GM21528 (cell line): ENCODE results near the gene DGKQ.
"Not testable (repeated sequence)": the region's sequence is repeated elsewhere in the genome, so short reads cannot be mapped to it uniquely, and the experiment has no call there.

Experiments
- ATAC-seq: cut with Tn5 transposase; IDR thresholded peaks from one replicate; pipeline ENCODE4 v1.9.1; 2021; ENCODE audit warnings: mild to moderate bottlenecking, moderate library complexity; ENCODE audit not compliant: unreplicated experiment, low FRiP score

DGKQ gene

DNA sequence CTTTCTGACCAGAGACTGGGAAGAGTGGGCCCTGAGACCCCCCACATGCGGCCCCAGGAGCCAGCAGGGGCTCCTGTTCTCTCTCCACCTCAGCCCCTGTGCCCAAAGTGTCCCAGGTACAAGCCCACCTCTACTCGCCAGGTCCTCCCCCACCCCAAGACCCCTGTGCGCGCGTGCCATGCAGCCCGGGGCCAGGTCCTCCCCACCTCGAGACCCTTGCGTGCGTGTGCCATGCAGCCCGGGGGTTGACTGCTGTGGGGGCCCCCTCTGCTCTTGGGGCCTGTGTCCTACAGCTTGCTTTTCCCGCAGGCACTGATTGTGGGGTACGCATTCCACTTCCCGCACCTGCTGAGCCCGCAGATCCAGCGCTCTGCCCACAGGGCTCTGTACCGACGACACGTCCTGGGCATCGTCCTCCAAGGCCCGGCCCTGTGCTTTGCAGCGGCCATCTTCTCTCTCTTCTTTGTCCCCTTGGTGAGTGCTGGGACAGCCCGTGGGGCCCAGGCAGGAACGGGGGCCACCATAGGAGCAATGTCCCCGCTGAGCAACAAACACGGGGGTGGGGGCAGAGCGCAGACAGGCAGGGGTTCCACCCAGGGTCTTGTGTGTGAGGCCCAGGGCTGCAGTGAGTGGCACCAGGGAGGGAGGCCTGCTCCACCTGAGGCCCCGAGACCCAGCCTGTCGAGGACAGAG lies 20.3 kb downstream of the DGKQ start:
- ATAC-seq: no peak

DNA sequence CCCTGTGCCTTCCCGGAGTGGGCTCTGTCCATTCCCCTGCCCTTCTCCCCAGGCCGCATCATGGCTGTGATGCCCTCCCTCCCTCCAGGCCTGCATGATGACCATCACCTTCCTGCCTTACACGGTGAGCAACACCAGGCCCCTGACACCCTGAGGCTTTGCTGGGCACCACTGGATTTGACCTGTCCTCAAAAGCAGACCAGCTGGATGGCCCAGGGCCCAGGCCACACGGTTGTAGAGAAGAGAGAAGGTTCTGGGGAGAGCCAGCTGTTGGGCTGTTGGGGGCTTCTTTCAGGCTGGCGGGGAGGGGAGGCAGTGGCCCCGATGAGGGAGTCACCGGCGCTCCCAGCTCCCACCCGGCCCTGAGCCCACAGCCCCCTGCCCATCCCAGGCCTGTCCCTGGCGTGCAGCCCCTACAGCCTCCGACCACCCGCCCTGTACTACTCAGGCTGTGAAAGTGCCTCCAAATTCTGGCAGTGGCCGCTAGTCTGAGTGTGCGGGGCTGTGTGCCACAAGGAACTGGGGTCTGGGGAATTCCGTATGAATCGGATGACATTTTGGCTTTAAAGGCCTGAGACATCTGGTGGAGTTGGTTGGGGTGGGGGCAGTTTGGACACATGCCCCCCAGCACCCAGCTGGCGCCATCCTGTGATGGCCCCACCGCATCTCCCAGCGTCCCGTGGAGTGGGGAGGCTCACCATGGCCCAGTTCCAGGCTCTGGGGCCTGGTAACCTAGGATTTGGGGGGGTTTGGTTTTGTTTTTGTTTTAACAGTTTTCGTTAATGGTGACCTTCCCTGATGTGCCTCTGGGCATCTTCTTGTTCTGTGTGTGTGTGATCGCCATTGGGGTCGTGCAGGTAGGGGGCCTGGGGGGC lies 21.5 kb downstream of the DGKQ start:
- no peak for ATAC-seq

DNA sequence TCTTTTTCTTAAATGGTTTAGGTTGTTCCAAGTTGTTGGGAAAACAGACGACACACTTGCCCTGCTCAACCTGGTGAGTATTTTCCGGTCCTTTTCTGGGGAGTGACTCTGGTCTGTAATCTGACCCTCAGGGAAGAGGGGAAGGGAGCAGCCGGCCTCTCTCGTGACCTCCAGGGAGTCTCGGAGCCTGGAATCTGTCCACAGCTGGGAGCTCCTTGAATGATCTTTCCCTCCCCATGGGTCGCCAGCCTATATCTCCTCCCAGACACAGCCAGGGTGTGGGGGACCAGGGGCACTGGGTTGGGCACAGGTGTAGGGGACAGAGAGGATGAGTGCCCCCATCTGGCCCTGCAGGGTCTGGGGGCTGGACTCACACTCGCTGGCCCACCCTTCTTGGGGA lies 22.2 kb downstream of the DGKQ start:
- no peak for ATAC-seq

DNA sequence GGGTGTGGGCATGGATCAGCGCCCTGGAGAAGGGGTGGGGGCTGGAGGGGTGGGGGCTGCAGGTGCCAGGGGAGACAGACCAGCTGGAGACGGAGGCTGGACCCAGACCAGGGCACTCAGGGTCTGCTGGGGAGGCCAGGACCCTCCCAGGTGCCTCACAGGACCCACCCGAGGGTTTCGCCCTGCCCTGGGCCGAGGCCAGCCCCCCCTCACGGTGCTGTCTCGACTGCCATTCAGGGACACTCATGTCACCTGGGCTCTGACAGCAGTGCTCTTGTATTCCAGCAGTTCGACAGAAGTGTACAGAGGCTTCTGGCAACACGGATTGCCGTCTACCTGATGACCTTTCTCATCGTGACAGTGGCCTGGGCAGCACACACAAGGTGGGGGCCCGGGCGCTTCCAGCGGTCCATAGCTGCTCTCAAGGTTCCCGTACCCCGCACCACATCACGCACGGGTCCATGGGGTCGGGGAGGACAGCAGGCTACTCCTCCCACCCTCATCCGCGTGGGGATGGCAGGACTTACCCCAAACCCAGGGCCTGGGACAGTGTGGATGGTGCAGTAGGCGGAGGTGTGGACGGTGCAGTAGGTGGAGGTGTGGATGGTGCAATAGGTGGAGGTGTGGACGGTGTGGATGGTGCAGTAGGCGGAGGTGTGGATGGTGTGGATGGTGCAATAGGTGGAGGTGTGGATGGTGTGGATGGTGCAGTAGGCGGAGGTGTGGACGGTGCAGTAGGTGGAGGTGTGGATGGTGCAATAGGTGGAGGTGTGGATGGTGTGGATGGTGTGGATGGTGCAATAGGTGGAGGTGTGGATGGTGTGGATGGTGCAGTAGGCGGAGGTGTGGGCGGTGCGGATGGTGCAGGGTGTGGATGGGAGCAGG lies 23.0 kb downstream of the DGKQ start:
- ATAC-seq: no peak

DNA sequence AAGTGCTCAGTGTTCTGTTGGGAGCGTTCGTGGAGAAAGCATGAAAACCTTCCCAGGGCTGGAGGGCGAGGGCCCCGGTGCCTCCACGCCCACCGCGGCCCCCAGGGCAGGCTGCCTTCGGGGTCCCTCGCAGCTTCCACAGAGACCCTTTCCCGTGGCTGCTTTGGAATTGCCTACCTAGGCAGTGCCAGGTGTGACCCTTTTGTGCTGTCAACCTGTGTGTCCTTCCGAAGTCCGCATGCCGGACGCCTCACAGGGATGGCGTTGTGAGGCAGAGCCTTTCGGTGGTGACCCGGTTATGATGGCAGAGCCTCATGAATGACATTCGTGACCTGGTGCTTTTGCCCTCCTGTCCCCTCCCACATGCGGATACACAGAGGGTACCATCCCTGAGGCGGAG lies 23.7 kb downstream of the DGKQ start:
- ATAC-seq: no peak

DNA sequence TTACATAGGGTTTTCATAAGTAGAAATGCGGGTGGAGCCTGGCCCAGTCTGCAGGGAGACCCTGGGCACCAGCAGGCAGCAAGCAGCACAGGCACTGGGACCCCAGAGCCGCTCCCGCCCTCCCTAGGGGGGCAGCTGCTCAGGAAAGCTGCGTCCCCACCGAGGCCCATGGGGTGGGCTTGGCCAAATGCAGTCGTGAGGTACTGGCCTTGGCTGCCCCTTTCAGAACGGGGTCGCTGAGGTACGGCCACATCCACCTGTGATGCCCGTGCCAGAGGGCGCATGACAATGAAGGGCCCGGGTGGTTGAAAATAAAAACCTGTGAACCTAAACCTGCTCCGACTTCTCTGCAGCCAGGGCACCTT lies 24.5 kb downstream of the DGKQ start:
- no peak for ATAC-seq

DNA sequence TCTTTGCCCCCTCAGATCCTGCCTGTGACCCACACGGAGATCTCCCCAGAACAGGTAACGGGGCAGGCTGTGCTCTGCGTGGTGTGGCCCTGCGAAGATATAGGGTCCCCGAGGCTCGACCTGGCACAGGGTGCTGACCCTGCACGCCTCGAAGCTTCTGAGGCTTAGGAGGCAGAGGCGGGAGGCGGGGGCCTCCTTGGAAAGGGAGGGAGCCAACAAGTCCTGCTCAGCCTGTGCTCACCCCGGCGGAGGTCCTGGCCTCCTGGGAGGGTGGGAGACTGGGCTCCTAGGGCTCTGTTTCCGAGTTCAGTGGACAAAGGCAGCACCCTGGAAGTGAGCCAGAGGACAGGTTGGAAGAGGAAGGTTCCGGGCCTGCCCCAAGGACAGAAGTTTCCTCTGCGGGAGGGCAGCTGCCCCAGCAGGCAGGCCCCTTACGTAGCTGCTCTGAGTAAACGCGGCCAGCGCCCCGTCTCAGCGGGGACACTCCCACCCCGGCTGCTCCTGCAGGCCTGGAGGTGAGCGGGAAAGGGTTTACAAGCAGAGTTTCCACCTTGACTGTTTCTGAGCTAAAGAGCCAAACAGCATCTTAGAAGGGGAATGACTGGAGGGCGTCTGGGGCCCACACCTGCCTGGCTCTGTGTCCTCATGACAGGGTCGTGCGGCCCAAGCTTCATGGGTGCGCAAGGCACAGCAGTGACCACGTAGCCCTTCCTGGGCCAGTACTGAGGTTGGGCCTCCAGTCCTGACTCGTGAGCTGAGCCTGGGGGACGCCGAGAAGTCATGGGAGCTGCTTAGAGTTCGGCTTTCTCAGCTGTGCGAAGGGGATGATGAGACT lies 25.1 kb downstream of the DGKQ start:
- ATAC-seq: no peak

DNA sequence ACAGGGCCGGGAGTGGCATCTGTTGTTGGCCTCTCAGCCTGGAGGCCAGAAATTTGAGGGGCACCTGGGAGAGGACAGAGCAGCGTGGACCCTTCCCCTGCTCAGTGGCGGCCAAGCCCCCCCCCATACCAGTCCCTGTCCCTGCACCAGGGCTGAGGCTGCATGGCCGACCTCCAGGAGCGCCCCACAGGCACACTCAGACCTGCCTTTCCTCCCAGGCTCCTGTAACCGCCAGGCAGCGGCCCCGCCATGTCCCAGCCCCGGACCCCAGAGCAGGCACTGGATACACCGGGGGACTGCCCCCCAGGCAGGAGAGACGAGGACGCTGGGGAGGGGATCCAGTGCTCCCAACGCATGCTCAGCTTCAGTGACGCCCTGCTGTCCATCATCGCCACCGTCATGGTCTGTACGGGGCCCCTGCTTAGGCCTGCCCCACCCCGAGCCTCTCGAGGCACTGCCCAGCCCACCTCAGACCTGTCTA lies 25.8 kb downstream of the DGKQ start:
- no peak for ATAC-seq

DNA sequence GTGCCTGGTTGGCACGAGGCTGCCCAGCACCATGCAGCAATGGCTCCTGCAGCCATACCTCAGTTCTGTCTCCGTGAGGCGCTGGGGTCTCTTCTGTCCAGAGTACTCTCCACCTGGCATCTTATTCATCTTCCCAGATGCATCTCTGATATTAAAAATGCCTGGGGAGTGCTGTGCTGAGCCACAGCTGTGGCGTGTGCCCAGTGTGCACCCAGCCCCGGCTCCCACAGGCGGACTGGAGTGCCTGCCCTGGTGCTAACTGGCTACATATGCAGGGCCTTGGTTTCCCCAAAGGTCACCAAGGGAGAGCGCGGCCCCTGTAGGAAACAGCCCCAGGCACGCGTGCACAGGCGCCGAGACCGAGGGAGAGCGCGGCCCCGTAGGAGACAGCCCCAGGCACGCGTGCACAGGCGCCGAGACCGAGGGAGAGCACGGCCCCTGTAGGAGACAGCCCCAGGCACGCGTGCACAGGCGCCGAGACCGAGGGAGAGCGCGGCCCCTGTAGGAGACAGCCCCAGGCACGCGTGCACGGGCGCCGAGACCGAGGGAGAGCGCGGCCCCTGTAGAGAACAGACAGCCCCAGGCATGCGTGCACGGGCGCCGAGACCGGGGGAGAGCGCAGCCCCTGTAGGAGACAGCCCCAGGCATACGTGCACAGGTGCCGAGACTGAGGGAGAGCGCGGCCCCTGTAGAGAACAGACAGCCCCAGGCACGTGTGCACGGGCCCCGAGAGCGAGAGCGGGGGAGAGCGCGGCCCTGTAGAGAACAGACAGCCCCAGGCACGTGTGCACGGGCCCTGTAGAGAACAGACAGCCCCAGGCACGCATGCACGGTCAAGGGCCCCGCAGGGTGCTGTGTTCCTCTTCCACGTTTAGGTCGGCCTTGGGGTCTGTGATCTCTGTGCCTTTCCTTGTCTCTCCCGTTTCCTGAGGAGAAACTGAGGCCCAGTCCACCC lies 26.6 kb downstream of the DGKQ start:
- ATAC-seq: no peak

DNA sequence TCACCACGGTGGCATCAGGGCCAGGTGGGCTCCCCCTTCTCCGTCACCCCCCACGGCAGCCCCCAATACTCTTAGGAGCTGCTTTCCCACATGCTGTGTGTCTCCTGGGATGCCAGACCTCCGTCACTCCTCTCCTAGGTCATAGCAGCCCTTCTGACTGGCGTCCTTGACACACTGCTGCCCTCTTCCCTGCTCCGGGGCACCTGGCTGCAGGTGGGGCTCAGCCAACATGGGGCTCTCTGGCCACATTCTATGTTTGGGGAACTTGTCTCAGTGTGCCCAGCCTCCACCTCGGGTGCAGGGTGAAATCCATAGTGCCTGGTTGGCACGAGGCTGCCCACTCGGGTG lies 27.3 kb downstream of the DGKQ start:
- no peak for ATAC-seq

DNA sequence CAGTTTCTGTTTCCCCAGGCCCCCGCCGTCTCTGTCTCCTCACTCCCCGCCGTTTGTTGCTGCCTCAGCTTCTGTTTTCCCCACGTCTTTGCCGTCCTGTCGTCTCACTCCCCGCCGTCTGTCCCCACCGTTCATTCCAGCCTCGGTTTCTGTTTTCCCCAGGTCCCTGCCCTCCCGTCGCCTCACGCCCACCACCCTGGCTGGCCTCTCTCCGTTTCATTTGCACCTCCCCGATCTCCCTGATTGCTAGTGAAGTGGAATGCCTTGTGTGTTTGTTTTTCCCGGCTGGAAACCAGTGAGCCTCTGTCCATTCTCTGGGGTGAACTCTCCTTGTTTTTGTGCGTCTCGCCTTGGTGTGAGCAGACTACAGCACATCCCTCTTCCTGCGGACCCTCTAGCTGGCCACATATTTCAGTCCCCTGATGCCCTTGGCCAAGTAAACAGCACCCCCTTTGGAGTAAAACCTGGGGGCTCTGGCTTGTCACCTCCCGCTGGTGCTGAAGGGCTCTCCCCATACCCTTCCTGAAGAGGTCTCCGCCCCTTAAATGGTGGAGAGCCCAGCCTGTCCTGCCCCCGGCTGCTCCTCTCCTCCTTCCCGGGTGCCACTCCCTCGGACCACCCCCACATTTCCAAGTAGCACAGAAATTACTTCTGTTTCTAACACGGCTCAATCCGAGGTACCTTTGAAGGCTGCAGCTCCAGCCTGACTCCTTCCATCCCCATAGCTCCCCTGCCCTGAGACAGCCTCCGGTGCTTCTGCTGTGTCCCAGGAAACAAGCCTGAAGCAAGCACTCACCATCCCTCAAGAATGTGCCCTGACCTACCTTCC lies 27.9 kb downstream of the DGKQ start:
- no peak for ATAC-seq

DNA sequence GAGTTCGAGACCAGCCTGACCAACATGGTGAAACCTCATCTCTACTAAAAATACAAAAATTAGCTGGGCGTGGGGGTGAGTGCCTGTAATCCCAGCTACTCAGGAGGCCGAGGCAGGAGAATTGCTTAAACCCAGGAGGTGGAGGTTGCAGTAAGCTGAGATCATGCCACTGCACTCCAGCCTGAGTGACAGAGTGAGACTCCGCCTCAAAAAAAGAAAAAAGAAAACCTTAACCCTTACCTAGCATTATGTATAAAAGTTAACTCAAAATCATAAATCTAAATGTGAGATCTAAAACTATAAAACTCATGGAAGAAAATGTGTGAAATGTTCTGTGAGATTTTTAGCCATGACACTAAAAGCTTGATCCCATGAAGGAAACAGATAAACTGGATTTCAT lies 33.9 kb downstream of the DGKQ start:
- not testable (repeated sequence) for ATAC-seq

DNA sequence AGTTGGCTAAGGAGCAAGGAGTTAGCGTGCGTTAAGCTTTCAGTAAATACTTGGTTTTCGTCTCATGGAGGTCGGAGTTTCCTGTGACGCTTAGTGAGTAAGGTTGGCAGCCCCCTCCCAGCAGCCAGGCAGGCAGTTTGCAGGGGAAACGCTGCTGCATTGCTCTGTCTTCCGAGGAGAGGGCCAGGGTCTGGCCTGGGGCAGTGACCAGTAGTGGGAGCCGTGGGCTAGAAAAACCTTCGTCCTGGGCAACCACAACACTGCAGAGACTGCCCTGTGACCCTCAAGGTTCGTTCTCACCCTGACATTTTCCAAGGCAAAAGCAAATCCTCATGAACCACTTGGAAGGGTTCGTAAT lies 40.7 kb downstream of the DGKQ start:
- no peak for ATAC-seq

DNA sequence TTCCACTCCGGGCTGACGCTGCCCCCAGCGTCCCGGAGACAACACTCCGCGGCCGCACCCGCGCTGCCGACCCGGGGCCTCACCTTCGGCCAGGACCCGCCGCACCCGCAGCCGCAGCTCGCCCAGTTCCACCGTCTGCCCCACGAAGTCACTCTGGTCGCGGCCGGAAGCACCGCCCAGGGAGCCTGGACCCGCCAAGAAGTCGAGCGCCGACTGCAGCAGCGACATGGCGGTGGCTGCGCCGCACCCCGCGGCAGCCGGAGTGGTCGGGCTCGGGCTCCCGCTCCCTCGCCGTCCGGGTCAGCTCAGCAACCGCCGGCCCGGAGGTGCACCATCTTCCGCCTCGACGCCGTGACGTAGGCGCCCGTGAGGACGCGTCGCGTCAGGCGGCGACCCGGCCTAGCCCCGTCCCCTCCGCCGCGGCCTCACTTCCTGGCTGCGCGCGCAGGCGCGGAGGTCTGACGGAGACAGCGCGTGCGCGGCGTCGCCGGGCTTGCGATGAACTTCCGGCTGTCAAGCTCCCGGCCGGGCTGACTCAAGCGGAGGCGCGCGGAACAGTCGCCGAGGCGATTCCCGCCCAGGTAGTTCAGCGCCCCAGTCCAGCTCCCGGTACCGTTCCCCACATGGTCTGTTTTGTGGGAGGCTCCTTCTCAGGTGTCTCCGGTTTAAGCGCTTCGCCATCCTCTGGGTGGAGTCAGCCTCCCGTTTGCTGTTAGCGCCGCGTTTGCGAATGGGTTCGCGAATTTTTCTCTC lies 41.2 kb downstream of the DGKQ start, which contains the start of the genes GAK and TMEM175:
TSS of gene GAK (minus strand) at position 357 of the 753 bp plus-strand sequence. CDS start at position 228, 129 bp downstream.
TSS of gene TMEM175 (plus strand) at position 501 of the 753 bp plus-strand sequence. CDS start 15,280 bp downstream, outside the sequence.
- ATAC-seq: peak; percentile 90

DNA sequence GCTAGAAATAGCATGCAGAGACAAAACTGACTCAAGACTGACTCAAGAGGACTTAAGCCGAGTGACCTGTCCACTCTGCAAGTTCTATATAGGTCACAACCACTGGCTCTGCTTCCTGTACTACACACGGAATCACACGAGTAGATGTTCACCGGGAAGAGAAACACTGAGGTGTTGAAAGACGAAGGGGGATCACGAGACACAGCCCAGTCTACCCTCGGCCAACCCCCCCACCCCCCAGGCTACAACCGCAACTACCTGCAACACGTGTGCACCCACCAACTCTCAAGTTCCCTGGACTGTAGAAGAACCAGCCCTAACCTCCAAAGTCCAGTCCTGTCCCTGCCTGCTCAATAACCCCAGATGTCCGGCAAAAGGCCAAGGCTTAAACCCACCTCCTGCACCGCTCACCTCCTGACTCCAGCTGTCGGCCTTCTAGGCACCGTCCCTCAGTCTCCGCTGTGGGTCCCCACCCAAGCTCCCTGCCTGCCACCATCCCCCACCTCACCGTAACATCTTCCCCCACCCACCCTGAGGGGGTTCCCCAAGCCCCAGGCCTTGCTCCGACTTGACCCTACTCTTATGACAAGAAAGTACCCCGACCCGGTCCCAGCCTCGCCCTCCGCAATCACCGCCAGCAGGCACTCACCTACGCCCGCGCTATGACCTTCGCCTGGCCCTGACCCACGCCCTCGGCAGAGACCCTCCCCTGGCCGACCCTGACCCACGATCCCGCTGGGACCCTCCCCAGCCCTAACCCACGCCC lies 42.0 kb downstream of the DGKQ start:
- ATAC-seq: peak; percentile 14

DNA sequence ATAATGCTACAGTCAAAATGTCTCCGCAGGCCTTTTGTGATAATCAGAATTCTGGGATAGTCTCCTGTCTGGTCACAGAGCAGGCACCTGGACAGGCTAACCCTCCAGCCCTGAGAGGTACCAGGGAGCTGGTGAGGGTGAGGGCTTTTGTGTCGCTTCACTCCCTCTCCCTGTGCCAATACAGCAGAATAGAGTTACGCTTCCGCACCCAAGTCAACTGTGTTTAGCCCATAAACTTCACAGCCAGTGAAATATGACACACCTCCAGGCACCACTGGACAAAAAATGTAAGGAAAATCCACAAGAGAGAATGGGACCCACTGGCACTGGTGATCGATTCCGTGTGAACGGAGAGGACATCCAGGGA lies 42.6 kb downstream of the DGKQ start:
- no peak for ATAC-seq
